ENCODE results near the gene RAB11B.
"Not testable (repeated sequence)": the region's sequence is repeated elsewhere in the genome, so short reads cannot be mapped to it uniquely, and the experiment has no call there.

Gene RAB11B

GRCh38 chr19:8370176-8371010 lies 19.8 kb upstream of the RAB11B start:
- DNase-seq (ENCODE audit: low read depth): no peak

DNA sequence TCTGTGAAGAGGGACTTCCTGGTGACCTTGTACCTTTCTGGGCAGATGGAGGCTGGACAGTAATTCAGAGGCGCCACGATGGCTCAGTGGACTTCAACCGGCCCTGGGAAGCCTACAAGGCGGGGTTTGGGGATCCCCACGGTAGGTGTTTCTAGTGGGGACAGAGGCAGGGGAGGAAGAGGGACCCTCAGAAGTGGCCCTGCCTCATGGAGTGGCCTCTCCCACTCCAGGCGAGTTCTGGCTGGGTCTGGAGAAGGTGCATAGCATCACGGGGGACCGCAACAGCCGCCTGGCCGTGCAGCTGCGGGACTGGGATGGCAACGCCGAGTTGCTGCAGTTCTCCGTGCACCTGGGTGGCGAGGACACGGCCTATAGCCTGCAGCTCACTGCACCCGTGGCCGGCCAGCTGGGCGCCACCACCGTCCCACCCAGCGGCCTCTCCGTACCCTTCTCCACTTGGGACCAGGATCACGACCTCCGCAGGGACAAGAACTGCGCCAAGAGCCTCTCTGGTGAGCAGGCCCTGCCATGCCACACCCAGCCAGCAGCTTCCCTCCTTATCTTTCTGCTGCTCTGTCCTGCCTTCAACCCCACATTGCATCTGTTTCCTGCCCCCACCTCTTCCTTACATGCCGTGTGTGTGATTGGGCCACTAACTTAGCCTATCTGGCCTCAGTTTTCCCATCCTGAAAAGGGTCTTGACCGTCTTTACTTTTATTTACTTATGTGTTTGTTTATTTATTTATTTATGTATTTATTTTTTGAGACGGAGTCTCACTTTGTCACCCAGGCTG lies 19.0 kb upstream of the RAB11B start:
- no peak for DNase-seq (ENCODE audit: low read depth)

DNA sequence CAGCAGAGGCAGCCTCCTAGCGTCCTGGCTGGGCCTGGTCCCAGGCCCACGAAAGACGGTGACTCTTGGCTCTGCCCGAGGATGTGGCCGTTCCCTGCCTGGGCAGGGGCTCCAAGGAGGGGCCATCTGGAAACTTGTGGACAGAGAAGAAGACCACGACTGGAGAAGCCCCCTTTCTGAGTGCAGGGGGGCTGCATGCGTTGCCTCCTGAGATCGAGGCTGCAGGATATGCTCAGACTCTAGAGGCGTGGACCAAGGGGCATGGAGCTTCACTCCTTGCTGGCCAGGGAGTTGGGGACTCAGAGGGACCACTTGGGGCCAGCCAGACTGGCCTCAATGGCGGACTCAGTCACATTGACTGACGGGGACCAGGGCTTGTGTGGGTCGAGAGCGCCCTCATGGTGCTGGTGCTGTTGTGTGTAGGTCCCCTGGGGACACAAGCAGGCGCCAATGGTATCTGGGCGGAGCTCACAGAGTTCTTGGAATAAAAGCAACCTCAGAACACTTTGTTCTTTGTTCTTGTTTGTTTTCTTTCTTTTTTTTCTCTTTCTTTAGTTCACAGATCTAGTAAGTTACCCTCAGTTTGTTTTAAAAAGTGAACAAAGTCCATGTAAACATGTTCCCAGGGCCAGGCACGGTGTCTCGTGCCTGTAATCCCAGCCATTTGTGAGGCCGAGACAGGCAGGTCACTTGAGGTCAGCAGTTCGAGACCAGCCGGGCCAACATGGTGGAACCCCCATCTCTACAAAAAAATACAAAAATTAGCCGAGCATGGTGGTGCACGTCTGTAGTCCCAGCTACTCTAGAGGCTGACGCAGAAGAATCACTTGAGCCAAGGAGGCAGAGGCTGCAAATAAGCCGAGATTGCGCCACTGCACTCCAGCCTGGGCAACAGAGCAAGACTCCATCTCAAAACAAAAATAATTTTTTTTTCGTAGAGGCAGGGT lies 16.0 kb upstream of the RAB11B start:
- no peak for DNase-seq (ENCODE audit: low read depth)

- not testable (repeated sequence) for DNase-seq (ENCODE audit: low read depth)
Observed at GRCh38 chr19:8375766-8376165, 14.4 kb upstream of the RAB11B start.

DNA sequence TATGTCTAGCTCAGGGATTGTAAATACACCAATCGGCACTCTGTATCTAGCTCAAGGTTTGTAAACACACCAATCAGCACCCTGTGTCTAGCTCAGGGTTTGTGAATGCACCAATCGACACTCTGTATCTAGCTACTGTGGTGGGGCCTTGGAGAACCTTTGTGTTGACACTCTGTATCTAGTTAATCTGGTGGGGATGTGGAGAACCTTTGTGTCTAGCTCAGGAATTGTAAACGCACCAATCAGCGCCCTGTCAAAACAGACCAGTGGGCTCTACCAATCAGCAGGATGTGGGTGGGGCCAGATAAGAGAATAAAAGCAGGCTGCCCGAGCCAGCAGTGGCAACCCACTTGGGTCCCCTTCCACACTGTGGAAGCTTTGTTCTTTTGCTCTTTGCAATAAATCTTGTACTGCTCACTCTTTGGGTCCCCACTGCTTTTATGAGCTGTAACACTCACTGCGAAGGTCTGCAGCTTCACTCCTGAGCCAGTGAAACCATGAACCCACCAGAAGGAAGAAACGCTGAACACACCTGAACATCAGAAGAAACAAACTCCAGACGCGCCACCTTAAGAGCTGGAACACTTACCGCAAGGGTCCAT lies 13.7 kb upstream of the RAB11B start:
- DNase-seq (ENCODE audit: low read depth): not testable (repeated sequence)

GRCh38 chr19:8377598-8377997 lies 12.6 kb upstream of the RAB11B start:
- DNase-seq (ENCODE audit: low read depth): no peak

GRCh38 chr19:8379156-8379891 lies 10.8 kb upstream of the RAB11B start:
- DNase-seq (ENCODE audit: low read depth): not testable (repeated sequence)

- DNase-seq (ENCODE audit: low read depth): not testable (repeated sequence)
Observed at GRCh38 chr19:8384569-8384968, 5.6 kb upstream of the RAB11B start.

GRCh38 chr19:8385103-8385502 lies 5.1 kb upstream of the RAB11B start:
- DNase-seq (ENCODE audit: low read depth): not testable (repeated sequence)

DNA sequence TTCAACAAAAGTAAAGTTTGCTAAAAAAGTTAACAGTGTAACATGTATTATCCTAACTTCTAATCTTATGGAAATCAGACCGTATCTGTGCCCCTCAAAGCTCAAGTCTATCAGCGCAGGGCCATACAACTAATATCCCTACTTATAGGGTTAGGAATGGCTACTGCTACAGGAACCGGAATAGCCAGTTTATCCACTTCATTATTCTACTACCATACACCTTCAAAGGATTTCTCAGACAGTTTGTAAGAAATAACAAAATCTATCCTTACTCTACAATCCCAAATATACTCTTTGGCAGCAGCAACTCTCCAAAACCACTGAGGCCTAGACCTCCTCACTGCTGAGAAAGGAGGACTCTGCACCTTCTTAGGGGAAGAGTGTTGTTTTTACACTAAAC lies 4.6 kb upstream of the RAB11B start:
- not testable (repeated sequence) for DNase-seq (ENCODE audit: low read depth)

- DNase-seq (ENCODE audit: low read depth): not testable (repeated sequence)
Observed at GRCh38 chr19:8386419-8386818, 3.7 kb upstream of the RAB11B start.

GRCh38 chr19:8386990-8387389 lies 3.2 kb upstream of the RAB11B start:
- no peak for DNase-seq (ENCODE audit: low read depth)

GRCh38 chr19:8387688-8388611 lies 2.2 kb upstream of the RAB11B start:
- no peak for DNase-seq (ENCODE audit: low read depth)

GRCh38 chr19:8388612-8388958 lies 1.6 kb upstream of the RAB11B start:
- DNase-seq (ENCODE audit: low read depth): no peak

DNA sequence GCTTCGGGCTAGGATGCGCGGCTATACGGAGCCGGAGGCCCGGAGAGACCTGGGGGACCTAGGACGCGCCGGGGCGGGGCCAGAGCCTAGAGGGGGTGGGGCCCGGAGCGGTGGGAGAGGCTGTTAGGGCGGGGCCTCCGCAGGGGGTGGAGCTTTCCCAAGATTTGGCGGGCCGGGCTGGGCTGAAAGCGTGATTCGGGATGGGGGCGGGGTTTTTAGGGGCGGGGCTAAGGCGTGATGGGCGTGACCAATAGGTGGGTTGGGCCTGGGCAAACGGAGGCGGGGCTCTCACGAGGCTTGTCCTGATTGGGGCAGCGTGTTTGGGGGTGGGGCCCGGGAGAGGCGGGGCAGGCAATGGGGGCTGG lies 439 bp downstream of the RAB11B start:
- peak; percentile 87 for DNase-seq (ENCODE audit: low read depth)

DNA sequence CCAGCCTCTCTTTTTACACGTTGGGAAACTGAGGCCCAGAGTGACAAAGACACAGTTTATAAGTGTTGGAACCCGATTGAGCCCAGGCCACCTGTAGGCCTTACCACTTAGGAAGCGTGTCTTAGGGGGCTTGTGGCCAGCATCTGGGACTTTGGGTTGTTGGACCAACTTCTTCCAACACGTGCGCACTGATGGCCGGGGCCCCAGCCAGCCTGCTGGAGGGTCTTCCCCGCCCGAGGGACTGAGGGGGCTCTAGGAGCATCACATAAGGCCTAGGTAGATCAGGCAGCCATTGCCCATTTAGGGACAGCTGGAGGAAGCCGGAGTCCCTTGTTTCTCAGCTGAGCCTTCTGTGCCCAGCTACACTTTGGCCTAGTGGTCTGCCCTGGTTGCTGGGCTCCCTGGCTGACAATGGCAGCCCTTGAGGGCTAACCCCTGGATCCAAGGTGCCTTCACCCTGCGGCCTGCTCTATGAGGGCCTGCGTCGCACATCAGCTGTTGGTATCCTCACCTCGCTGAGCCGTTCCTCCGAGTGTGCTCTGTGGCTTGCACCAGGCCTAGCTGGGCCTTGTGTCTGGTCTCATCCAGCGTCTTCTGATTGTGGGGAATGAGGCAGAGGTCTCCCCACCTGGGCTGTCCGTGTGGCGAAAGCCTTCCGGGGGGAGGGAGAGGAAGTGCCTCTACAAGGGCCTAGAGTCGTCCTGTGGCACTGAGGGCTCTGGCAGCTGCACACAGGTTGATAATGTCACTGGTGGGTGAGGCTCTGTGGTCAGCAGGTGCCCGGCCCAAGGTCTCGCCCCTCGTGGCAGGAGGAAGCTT lies 1.2 kb downstream of the RAB11B start:
- no peak for DNase-seq (ENCODE audit: low read depth)

- no peak for DNase-seq (ENCODE audit: low read depth)
Observed at GRCh38 chr19:8392017-8392591, 1.9 kb downstream of the RAB11B start.

GRCh38 chr19:8393192-8393870 lies 3.2 kb downstream of the RAB11B start:
- DNase-seq (ENCODE audit: low read depth): no peak
